Keratinocyte (primary cell): ENCODE data around the gene CCND2. TPM values are rescaled to one million over a fixed set of nuclear protein-coding genes. Genes with fewer than 3 reads are reported as not detected.

Experiments used
- DNase-seq: peaks from one replicate; pipeline ENCODE4 v3.0.0-alpha.2; 2011; ENCODE audit warnings: low read depth, missing footprints, low spot score
- FAIRE-seq: peaks from 2 replicates; lab custom pipeline; 2011; peaks lifted over from hg19 to GRCh38; lab: Jason Lieb, UNC
- H2AFZ ChIP-seq: 2 replicates; pipeline ENCODE4 v1.6.0; 2012; ENCODE audit warnings: low read length, control low read depth, inconsistent platforms; ENCODE audit not compliant: control insufficient read depth
- H3K27ac ChIP-seq: 2 replicates; pipeline ENCODE4 v1.5.1; 2011; ENCODE audit warnings: low read length; ENCODE audit not compliant: control insufficient read depth, insufficient read depth
- H3K27me3 ChIP-seq: 3 replicates; pipeline ENCODE4 v1.6.0; 2011; ENCODE audit warnings: low read length; ENCODE audit not compliant: control insufficient read depth, insufficient read depth; ENCODE audit errors: extremely low read depth
- H3K36me3 ChIP-seq, 2 experiments: 2 replicates in 1 of 2; 3 replicates in 1 of 2; pipeline ENCODE4 v1.5.1; 2011; ENCODE audit warnings: low read length in 2 of 2, mild to moderate bottlenecking in 1 of 2; ENCODE audit not compliant: control insufficient read depth in 2 of 2, insufficient read depth in 2 of 2; ENCODE audit errors: extremely low read depth in 1 of 2
- H3K4me1 ChIP-seq: 3 replicates; pipeline ENCODE4 v1.5.1; 2011; ENCODE audit warnings: low read length; ENCODE audit not compliant: control insufficient read depth, insufficient read depth; ENCODE audit errors: extremely low read depth
- H3K4me2 ChIP-seq: 3 replicates; pipeline ENCODE4 v1.6.0; 2011; ENCODE audit warnings: low read depth, low read length; ENCODE audit not compliant: control insufficient read depth, insufficient read depth; ENCODE audit errors: extremely low read depth
- H3K4me3 ChIP-seq, 3 experiments: fragments of 200-600 bp in 1 of 3; sonication (generic) in 1 of 3; 2 replicates in 2 of 3; 3 replicates in 1 of 3; pipeline ENCODE4 v1.5.1; 2011 to 2016; ENCODE audit warnings: low read length in 3 of 3, mild to moderate bottlenecking in 3 of 3, control low read depth in 2 of 3, inconsistent platforms in 1 of 3, low read depth in 1 of 3, mixed read lengths in 1 of 3, mixed run types in 1 of 3, moderate library complexity in 1 of 3; ENCODE audit not compliant: control insufficient read depth in 2 of 3, insufficient read depth in 2 of 3; ENCODE audit errors: extremely low read depth in 1 of 3
- H3K79me2 ChIP-seq: 2 replicates; pipeline ENCODE4 v1.6.0; 2012; ENCODE audit warnings: low read length; ENCODE audit not compliant: control insufficient read depth, insufficient read depth
- H3K9ac ChIP-seq: 3 replicates; pipeline ENCODE4 v1.6.0; 2011; ENCODE audit warnings: low read length; ENCODE audit not compliant: control insufficient read depth, insufficient read depth; ENCODE audit errors: extremely low read depth
- H3K9me1 ChIP-seq: 3 replicates; pipeline ENCODE4 v1.6.0; 2011; ENCODE audit warnings: low read length; ENCODE audit not compliant: control insufficient read depth, insufficient read depth; ENCODE audit errors: extremely low read depth
- H3K9me3 ChIP-seq: 2 replicates; pipeline ENCODE4 v1.5.1; 2012; ENCODE audit warnings: low read depth, low read length; ENCODE audit not compliant: control insufficient read depth
- H4K20me1 ChIP-seq: 3 replicates; pipeline ENCODE4 v1.6.0; 2011; ENCODE audit warnings: low read length; ENCODE audit not compliant: control insufficient read depth, insufficient read depth; ENCODE audit errors: extremely low read depth
- EZH2 ChIP-seq: IDR thresholded peaks from one replicate; pipeline ENCODE4 v1.6.1; 2012; ENCODE audit warnings: inconsistent platforms, mild to moderate bottlenecking, low read length, moderate library complexity
- dilution Hi-C: fragments of 300-500 bp; cut with MboI; formaldehyde crosslinking; loops from one replicate; pipeline ENCODE4 v1.7.0; 2020; ENCODE audit warnings: low sequenced_read_pairs; ENCODE audit not compliant: extremely low pct_ligation_motif_present
- polyA plus RNA-seq, 5 experiments: library from polyadenylated mRNA; depleted of rRNA in 3 of 5; stranded (reverse) in 3 of 5; stranded (forward) in 1 of 5; unstranded in 1 of 5; fragments of >200 nt; gene quantifications; 1 replicate in 1 of 5; 2 replicates in 3 of 5; 3 replicates in 1 of 5; pipeline versions ENCODE4 v1.2.1 to v1.2.3, GENCODE V29; 2011 to 2012; ENCODE audit warnings: missing spikeins in 2 of 5, low read depth in 1 of 5, low replicate concordance in 1 of 5
- TF ChIP-seq, protein P1 (sequence below), 3 experiments: IDR thresholded peaks in 1 of 3; conservative IDR thresholded peaks in 1 of 3; optimal IDR thresholded peaks in 1 of 3; 2 replicates in 2 of 3; 3 replicates in 1 of 3; pipeline versions ENCODE3 to v1.5.1; 2011; ENCODE audit warnings: low read length in 3 of 3, mild to moderate bottlenecking in 3 of 3, moderate library complexity in 2 of 3, control low read depth in 1 of 3, inconsistent platforms in 1 of 3; ENCODE audit not compliant: insufficient read depth in 2 of 3; ENCODE audit errors: extremely low read depth in 1 of 3

The CCND2 gene
- polyA plus RNA-seq, 1 donor (not counting 4 experiments of a cell fraction or from before 2014, with no cell fraction given), result 324 TPM

- no peak for DNase-seq
- no peak overlapping the region for H3K4me2 ChIP-seq
- no peaks in the 10 kb centered on the region for H4K20me1 ChIP-seq
- no peak for FAIRE-seq
- H3K4me3 ChIP-seq, result no peak overlapping the region
- TF ChIP-seq, protein P1, sequence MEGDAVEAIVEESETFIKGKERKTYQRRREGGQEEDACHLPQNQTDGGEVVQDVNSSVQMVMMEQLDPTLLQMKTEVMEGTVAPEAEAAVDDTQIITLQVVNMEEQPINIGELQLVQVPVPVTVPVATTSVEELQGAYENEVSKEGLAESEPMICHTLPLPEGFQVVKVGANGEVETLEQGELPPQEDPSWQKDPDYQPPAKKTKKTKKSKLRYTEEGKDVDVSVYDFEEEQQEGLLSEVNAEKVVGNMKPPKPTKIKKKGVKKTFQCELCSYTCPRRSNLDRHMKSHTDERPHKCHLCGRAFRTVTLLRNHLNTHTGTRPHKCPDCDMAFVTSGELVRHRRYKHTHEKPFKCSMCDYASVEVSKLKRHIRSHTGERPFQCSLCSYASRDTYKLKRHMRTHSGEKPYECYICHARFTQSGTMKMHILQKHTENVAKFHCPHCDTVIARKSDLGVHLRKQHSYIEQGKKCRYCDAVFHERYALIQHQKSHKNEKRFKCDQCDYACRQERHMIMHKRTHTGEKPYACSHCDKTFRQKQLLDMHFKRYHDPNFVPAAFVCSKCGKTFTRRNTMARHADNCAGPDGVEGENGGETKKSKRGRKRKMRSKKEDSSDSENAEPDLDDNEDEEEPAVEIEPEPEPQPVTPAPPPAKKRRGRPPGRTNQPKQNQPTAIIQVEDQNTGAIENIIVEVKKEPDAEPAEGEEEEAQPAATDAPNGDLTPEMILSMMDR (optimal IDR thresholded peaks at IDR 0.05 in 1 of 3, IDR thresholded peaks at IDR 0.05 in 1 of 3, conservative IDR thresholded peaks at IDR 0.05 in 1 of 3; ENCODE audit: extremely low read depth in 1 of 3, insufficient read depth in 2 of 3, low read length in 3 of 3), result no peak
- TF ChIP-seq EZH2, result no peak
- H3K27ac ChIP-seq, result no peak overlapping the region
- H3K4me1 ChIP-seq, result no peaks in the 10 kb centered on the region
- no peaks in the 10 kb centered on the region for H3K9me1 ChIP-seq
- H3K79me2 ChIP-seq, result no peaks in the 10 kb centered on the region
- H2AFZ ChIP-seq, result no peak overlapping the region
- H3K36me3 ChIP-seq, result no peaks in the 10 kb centered on the region
- dilution Hi-C loops, result no loop called here
- H3K9me3 ChIP-seq, result no peaks in the 10 kb centered on the region
- no peak overlapping the region for H3K9ac ChIP-seq
- H3K27me3 ChIP-seq, result peaks cover 14% of the 10 kb centered on the region
Observed at GRCh38 chr12:4225571-4225970, 48.0 kb upstream of the CCND2 start.

DNA sequence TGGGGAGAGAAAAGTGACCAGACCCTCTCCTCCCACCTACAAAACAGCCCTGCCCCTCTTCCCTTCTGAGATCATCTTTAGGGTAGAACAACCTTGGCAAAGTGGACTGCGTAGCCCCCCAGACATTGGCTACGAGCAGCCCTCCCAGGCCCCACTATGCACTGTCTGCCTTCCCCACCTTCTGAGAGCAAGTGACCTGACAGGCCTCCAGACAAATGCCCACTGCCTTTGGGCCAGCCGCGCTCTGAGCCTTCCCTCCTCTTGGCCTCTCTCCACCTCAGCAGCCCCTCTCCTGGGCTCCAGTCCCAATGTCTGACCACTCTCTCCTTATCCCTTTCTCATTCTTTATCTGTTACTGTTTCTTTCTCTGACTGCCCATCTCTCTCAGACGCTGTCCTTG lies 46.5 kb upstream of the CCND2 start:
- H3K27ac ChIP-seq, result no peak overlapping the region
- no peaks in the 10 kb centered on the region for H4K20me1 ChIP-seq
- TF ChIP-seq EZH2, result no peak
- TF ChIP-seq, protein P1 (optimal IDR thresholded peaks at IDR 0.05 in 1 of 3, IDR thresholded peaks at IDR 0.05 in 1 of 3, conservative IDR thresholded peaks at IDR 0.05 in 1 of 3; ENCODE audit: extremely low read depth in 1 of 3, insufficient read depth in 2 of 3, low read length in 3 of 3), result no peak
- H2AFZ ChIP-seq, result no peak overlapping the region
- no peak overlapping the region for H3K4me2 ChIP-seq
- H3K9me1 ChIP-seq, result no peaks in the 10 kb centered on the region
- H3K79me2 ChIP-seq, result no peaks in the 10 kb centered on the region
- H3K4me1 ChIP-seq, result no peaks in the 10 kb centered on the region
- DNase-seq (no peak), FAIRE-seq (no peak)
- H3K4me3 ChIP-seq, result no peak overlapping the region
- H3K9me3 ChIP-seq, result no peaks in the 10 kb centered on the region
- no peak overlapping the region for H3K9ac ChIP-seq
- dilution Hi-C loops, result no loop called here
- H3K36me3 ChIP-seq, result no peaks in the 10 kb centered on the region
- peaks cover 15% of the 10 kb centered on the region for H3K27me3 ChIP-seq
